Activated B cell treated with CpG ODN at 0.5 μM for 24 hours (primary cell): ENCODE results near the gene PRKCH. TPM values are rescaled to one million over a fixed set of nuclear protein-coding genes. Genes with fewer than 3 reads are reported as not detected.
"Not testable (repeated sequence)": the region's sequence is repeated elsewhere in the genome, so short reads cannot be mapped to it uniquely, and the experiment has no call there.

Experiments
- ATAC-seq: fragments of 200-7000 bp; cut with Tn5 transposase; one replicate; pipeline ENCODE4 v1.10.0; 2021; ENCODE audit warnings: low read depth, mild to moderate bottlenecking, moderate library complexity
- CTCF ChIA-PET: fragments of 350-600 bp; sonication (Branson Sonifier 250); formaldehyde crosslinking; loops from one replicate; lab custom pipeline; 2021; ENCODE audit warnings: antibody characterized with exemption; lab: Charles Lee
- POLR2A ChIA-PET: fragments of 350-600 bp; sonication (Branson Sonifier 250); formaldehyde crosslinking; loops from one replicate; lab custom pipeline; 2021; ENCODE audit warnings: antibody characterized with exemption; lab: Charles Lee
- DNase-seq: peaks from one replicate; pipeline ENCODE4 v3.0.0; 2022
- H3K27ac Mint-ChIP-seq: one replicate; pipeline ENCODE4 v1.8.0; 2020; ENCODE audit warnings: mixed read lengths
- H3K27me3 Mint-ChIP-seq: one replicate; pipeline ENCODE4 v1.8.0; 2021; ENCODE audit warnings: mixed read lengths
- H3K36me3 Mint-ChIP-seq: one replicate; pipeline ENCODE4 v1.8.0; 2021; ENCODE audit warnings: low read depth, mixed read lengths
- H3K4me1 Mint-ChIP-seq: one replicate; pipeline ENCODE4 v1.8.0; 2021; ENCODE audit warnings: mixed read lengths
- H3K4me3 Mint-ChIP-seq: one replicate; pipeline ENCODE4 v1.8.0; 2020; ENCODE audit warnings: mild to moderate bottlenecking, mixed read lengths
- H3K9me3 Mint-ChIP-seq: one replicate; pipeline ENCODE4 v1.8.0; 2020; ENCODE audit warnings: mixed read lengths
- CTCF ChIP-seq: fragments of 200-600 bp; IDR thresholded peaks from one replicate; pipeline ENCODE4 v1.8.0; 2022; ENCODE audit warnings: antibody characterized with exemption, mild to moderate bottlenecking
- intact Hi-C: fragments of 100-400 bp; cut with micrococcal nuclease; formaldehyde crosslinking; loops from one replicate; pipeline ENCODE4 v1.15.1; 2024
- total RNA-seq: library from RNA; stranded (reverse); gene quantifications from 2 replicates; pipeline ENCODE4 v1.2.3, GENCODE V29; 2022

Gene PRKCH
- total RNA-seq, 1 donor from 2014 or later: 4.6 TPM

DNA sequence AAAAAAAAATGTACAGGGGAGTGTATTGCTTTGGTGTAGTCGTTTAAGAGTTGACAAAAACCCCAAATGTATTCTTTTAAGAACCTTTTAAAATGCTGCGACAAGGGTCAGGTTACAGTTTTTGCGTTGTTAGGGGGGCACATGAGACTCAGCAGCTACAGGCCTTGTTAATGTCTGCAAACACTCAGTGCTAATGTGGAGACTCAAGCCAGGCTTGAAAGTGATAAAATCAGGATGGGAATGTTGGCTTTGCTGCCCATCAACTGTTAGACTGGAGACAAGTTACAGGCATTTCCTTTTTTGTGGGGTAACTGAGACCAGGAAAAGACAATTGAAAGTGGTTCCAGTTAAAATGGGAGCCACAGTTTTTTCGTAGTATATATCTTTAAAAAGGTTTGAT lies 84.8 kb downstream of the PRKCH start:
- H3K36me3 Mint-ChIP-seq: no peaks in the 10 kb centered on the region
- H3K4me1 Mint-ChIP-seq: peaks cover 2% of the 10 kb centered on the region
- no peaks in the 10 kb centered on the region for H3K9me3 Mint-ChIP-seq
- intact Hi-C loops: no loop called here
- no peaks in the 10 kb centered on the region for H3K27me3 Mint-ChIP-seq
- no peak for ATAC-seq
- TF ChIP-seq CTCF: no peak
- H3K27ac Mint-ChIP-seq: no peak overlapping the region
- POLR2A ChIA-PET: no interaction called here
- no peak for DNase-seq
- CTCF ChIA-PET: no interaction called here
- no peak overlapping the region for H3K4me3 Mint-ChIP-seq

- H3K27ac Mint-ChIP-seq: no peak overlapping the region
- intact Hi-C loops: no loop called here
- H3K27me3 Mint-ChIP-seq: no peaks in the 10 kb centered on the region
- H3K4me3 Mint-ChIP-seq: no peak overlapping the region
- no peaks in the 10 kb centered on the region for H3K36me3 Mint-ChIP-seq
- H3K9me3 Mint-ChIP-seq: no peaks in the 10 kb centered on the region
- CTCF ChIA-PET: no interaction called here
- no peak for DNase-seq
- POLR2A ChIA-PET: no interaction called here
- H3K4me1 Mint-ChIP-seq: peaks cover 2% of the 10 kb centered on the region
- ATAC-seq: no peak
- no peak for TF ChIP-seq CTCF
These were observed 85.3 kb downstream of the PRKCH start for GRCh38 chr14:61406675-61407074.

GRCh38 chr14:61408498-61408897 lies 87.1 kb downstream of the PRKCH start:
- Mint-ChIP-seq H3K36me3 (no peaks in the 10 kb centered on the region), H3K27me3 (no peaks in the 10 kb centered on the region), H3K9me3 (no peaks in the 10 kb centered on the region), H3K4me3 (no peak overlapping the region), H3K4me1 (peaks cover under 1% of the 10 kb centered on the region), H3K27ac (no peak overlapping the region)
- ATAC-seq: no peak
- POLR2A ChIA-PET: no interaction called here
- TF ChIP-seq CTCF: no peak
- no peak for DNase-seq
- intact Hi-C loops: no loop called here
- CTCF ChIA-PET: no interaction called here

GRCh38 chr14:61409782-61410181 lies 88.4 kb downstream of the PRKCH start:
- Mint-ChIP-seq H3K9me3 (no peaks in the 10 kb centered on the region), H3K4me3 (no peak overlapping the region), H3K27me3 (no peaks in the 10 kb centered on the region), H3K27ac (no peak overlapping the region), H3K36me3 (no peaks in the 10 kb centered on the region), H3K4me1 (no peaks in the 10 kb centered on the region)
- TF ChIP-seq CTCF: no peak
- ChIA-PET CTCF (no interaction called here), POLR2A (interaction anchor here (0.7 kb wide), 1 partner anchor 143 kb away, joined by 4 read pairs; no protein-coding TSS in a partner anchor)
- no peak for DNase-seq
- intact Hi-C loops: no loop called here
- no peak for ATAC-seq

DNA sequence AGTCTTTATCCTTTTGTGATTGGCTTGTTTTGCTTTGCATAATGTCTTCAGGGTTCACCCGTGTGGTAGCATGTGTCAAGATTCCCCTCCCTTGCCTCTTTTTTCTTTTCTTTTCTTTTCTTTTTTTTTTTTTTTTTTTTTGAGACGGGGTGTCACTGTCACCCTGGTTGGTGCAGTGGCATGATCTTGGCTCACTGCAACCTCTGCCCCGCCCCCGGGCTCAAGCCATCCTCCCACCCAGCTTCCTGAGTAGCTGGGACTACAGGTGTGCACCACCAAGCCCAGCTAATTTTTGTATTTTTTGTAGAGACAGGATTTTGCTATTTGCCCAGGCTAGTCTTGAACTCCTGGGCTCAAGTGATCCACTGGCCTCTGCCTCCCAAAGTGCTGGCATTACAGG lies 94.6 kb downstream of the PRKCH start:
- H3K4me1 Mint-ChIP-seq, H3K36me3 Mint-ChIP-seq, DNase-seq, CTCF ChIA-PET, H3K4me3 Mint-ChIP-seq, intact Hi-C loops, H3K27me3 Mint-ChIP-seq, H3K9me3 Mint-ChIP-seq, H3K27ac Mint-ChIP-seq, ATAC-seq: not testable (repeated sequence)
- POLR2A ChIA-PET: interaction anchor here (0.7 kb wide), 1 partner anchor 32 kb away, joined by 13 read pairs; no protein-coding TSS in a partner anchor

DNA sequence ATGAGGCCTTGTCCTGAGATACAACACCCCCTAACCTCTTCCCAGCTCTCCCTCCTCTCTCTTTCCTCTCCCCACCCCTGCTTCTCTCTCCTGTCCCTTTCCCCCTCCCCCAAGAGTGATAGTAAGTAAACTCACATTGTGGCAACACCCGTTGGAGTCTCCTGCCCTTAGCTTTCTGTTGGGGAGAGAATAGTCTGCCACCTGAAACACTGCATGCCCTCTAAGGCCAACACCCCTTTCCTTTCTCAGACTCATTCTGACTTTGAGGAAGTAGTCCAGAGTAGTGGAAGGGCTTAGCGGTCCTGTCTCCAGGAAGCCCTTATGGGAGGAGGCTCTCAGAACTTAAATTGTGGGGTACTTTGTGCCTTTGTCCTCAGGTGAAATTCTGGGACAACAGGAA lies 95.2 kb downstream of the PRKCH start:
- no peak for TF ChIP-seq CTCF
- no peaks in the 10 kb centered on the region for H3K36me3 Mint-ChIP-seq
- no peak for ATAC-seq
- no peak for DNase-seq
- CTCF ChIA-PET: no interaction called here
- POLR2A ChIA-PET: interaction anchor here (0.7 kb wide), 1 partner anchor 32 kb away, joined by 13 read pairs; no protein-coding TSS in a partner anchor
- no peaks in the 10 kb centered on the region for H3K27me3 Mint-ChIP-seq
- no peak overlapping the region for H3K4me3 Mint-ChIP-seq
- no peak overlapping the region for H3K27ac Mint-ChIP-seq
- peaks cover 5% of the 10 kb centered on the region for H3K4me1 Mint-ChIP-seq
- intact Hi-C loops: no loop called here
- H3K9me3 Mint-ChIP-seq: no peaks in the 10 kb centered on the region
